OCI-LY1 (cell line): ENCODE measurements around the gene WDR5B.

Experiments used
- EZH2 ChIP-seq: fragments of 200-600 bp; sonication (generic), shearing (Covaris generic); IDR thresholded peaks from 2 replicates; pipeline ENCODE4 v1.8.0; 2017; ENCODE audit warnings: borderline replicate concordance, mixed run types, mild to moderate bottlenecking, antibody characterized with exemption, low read length, moderate library complexity, mixed read lengths
- TF ChIP-seq, protein P1 (sequence below): fragments of 200-600 bp; sonication (generic), shearing (Covaris generic); IDR thresholded peaks from 2 replicates; pipeline ENCODE4 v1.5.1; 2017; ENCODE audit warnings: mild to moderate bottlenecking, antibody characterized with exemption, low read length, moderate library complexity, mixed read lengths

- TF ChIP-seq, protein P1, sequence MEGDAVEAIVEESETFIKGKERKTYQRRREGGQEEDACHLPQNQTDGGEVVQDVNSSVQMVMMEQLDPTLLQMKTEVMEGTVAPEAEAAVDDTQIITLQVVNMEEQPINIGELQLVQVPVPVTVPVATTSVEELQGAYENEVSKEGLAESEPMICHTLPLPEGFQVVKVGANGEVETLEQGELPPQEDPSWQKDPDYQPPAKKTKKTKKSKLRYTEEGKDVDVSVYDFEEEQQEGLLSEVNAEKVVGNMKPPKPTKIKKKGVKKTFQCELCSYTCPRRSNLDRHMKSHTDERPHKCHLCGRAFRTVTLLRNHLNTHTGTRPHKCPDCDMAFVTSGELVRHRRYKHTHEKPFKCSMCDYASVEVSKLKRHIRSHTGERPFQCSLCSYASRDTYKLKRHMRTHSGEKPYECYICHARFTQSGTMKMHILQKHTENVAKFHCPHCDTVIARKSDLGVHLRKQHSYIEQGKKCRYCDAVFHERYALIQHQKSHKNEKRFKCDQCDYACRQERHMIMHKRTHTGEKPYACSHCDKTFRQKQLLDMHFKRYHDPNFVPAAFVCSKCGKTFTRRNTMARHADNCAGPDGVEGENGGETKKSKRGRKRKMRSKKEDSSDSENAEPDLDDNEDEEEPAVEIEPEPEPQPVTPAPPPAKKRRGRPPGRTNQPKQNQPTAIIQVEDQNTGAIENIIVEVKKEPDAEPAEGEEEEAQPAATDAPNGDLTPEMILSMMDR: no peak
- no peak for TF ChIP-seq EZH2
Observed at GRCh38 chr3:122407946-122408345, 7.9 kb downstream of the WDR5B start.
